ENCODE results near the gene NFILZ. TPM values are rescaled to one million over a fixed set of nuclear protein-coding genes. Genes with fewer than 3 reads are reported as not detected.

The NFILZ gene
- polyA plus RNA-seq, 1 donor (not counting 4 experiments of a cell fraction or from before 2014, with no cell fraction given) = not detected

- TF ChIP-seq CTCF (optimal IDR thresholded peaks at IDR 0.05 in 1 of 3, IDR thresholded peaks at IDR 0.05 in 1 of 3, conservative IDR thresholded peaks at IDR 0.05 in 1 of 3; ENCODE audit: extremely low read depth in 1 of 3, insufficient read depth in 2 of 3, low read length in 3 of 3) (no peak), EZH2 (IDR thresholded peaks at IDR 0.05; ENCODE audit: low read length) (no peak)
- no peak for FAIRE-seq
Measured at GRCh38 chr19:8593931-8594330, 36.5 kb upstream of the NFILZ start.

GRCh38 chr19:8595651-8596050 is 34.8 kb upstream of the NFILZ start:
- no peak for TF ChIP-seq EZH2 (IDR thresholded peaks at IDR 0.05; ENCODE audit: low read length)
- TF ChIP-seq CTCF (optimal IDR thresholded peaks at IDR 0.05 in 1 of 3, IDR thresholded peaks at IDR 0.05 in 1 of 3, conservative IDR thresholded peaks at IDR 0.05 in 1 of 3; ENCODE audit: extremely low read depth in 1 of 3, insufficient read depth in 2 of 3, low read length in 3 of 3) = no peak
- Histone ChIP-seq H3K4me3 (ENCODE audit: control insufficient read depth in 2 of 3, extremely low read depth in 1 of 3, insufficient read depth in 2 of 3, low read depth in 1 of 3, low read length in 3 of 3) (no peak overlapping the region), H2AFZ (ENCODE audit: control insufficient read depth, low read length) (no peak overlapping the region), H3K4me2 (ENCODE audit: control insufficient read depth, extremely low read depth, insufficient read depth, low read depth, low read length) (no peak overlapping the region), H3K9me3 (ENCODE audit: control insufficient read depth, low read depth, low read length) (peaks cover 7% of the 10 kb centered on the region), H3K27me3 (ENCODE audit: control insufficient read depth, extremely low read depth, insufficient read depth, low read length) (peaks cover 6% of the 10 kb centered on the region), H3K9ac (ENCODE audit: control insufficient read depth, extremely low read depth, insufficient read depth, low read length) (no peak overlapping the region), H3K9me1 (ENCODE audit: control insufficient read depth, extremely low read depth, insufficient read depth, low read length) (no peaks in the 10 kb centered on the region), H3K4me1 (ENCODE audit: control insufficient read depth, extremely low read depth, insufficient read depth, low read length) (no peaks in the 10 kb centered on the region), H3K27ac (ENCODE audit: control insufficient read depth, insufficient read depth, low read length) (no peak overlapping the region), H4K20me1 (ENCODE audit: control insufficient read depth, extremely low read depth, insufficient read depth, low read length) (no peaks in the 10 kb centered on the region), H3K79me2 (ENCODE audit: control insufficient read depth, insufficient read depth, low read length) (no peaks in the 10 kb centered on the region), H3K36me3 (ENCODE audit: control insufficient read depth in 2 of 2, extremely low read depth in 1 of 2, insufficient read depth in 2 of 2, low read length in 2 of 2) (no peaks in the 10 kb centered on the region)
- FAIRE-seq (no peak), DNase-seq (ENCODE audit: low read depth, low spot score) (no peak)
- dilution Hi-C loops (cut with MboI; ENCODE audit: extremely low pct_ligation_motif_present, low sequenced_read_pairs) = no loop called here

More at GRCh38 chr19:8593931-8594330, 36.5 kb upstream of the NFILZ start:
- Histone ChIP-seq H3K9me3 (ENCODE audit: control insufficient read depth, low read depth, low read length) (peaks cover 7% of the 10 kb centered on the region), H3K27me3 (ENCODE audit: control insufficient read depth, extremely low read depth, insufficient read depth, low read length) (peaks cover 6% of the 10 kb centered on the region), H3K4me3 (ENCODE audit: control insufficient read depth in 2 of 3, extremely low read depth in 1 of 3, insufficient read depth in 2 of 3, low read depth in 1 of 3, low read length in 3 of 3) (no peak overlapping the region), H3K9me1 (ENCODE audit: control insufficient read depth, extremely low read depth, insufficient read depth, low read length) (no peaks in the 10 kb centered on the region), H3K4me1 (ENCODE audit: control insufficient read depth, extremely low read depth, insufficient read depth, low read length) (no peaks in the 10 kb centered on the region), H3K4me2 (ENCODE audit: control insufficient read depth, extremely low read depth, insufficient read depth, low read depth, low read length) (no peak overlapping the region), H3K9ac (ENCODE audit: control insufficient read depth, extremely low read depth, insufficient read depth, low read length) (no peak overlapping the region), H2AFZ (ENCODE audit: control insufficient read depth, low read length) (no peak overlapping the region), H4K20me1 (ENCODE audit: control insufficient read depth, extremely low read depth, insufficient read depth, low read length) (no peaks in the 10 kb centered on the region), H3K27ac (ENCODE audit: control insufficient read depth, insufficient read depth, low read length) (no peak overlapping the region), H3K79me2 (ENCODE audit: control insufficient read depth, insufficient read depth, low read length) (no peaks in the 10 kb centered on the region), H3K36me3 (ENCODE audit: control insufficient read depth in 2 of 2, extremely low read depth in 1 of 2, insufficient read depth in 2 of 2, low read length in 2 of 2) (no peaks in the 10 kb centered on the region)
- no peak for DNase-seq (ENCODE audit: low read depth, low spot score)
- dilution Hi-C loops (cut with MboI; ENCODE audit: extremely low pct_ligation_motif_present, low sequenced_read_pairs) = no loop called here
